Kidney epithelial cell (primary cell): Measurements from ENCODE around the gene CIC. TPM values are rescaled to one million over a fixed set of nuclear protein-coding genes. Genes with fewer than 3 reads are reported as not detected.
A peak's percentile ranks its signal among the peaks of the same experiment; 100 is the strongest.

Experiments
- DNase-seq: peaks from one replicate; pipeline ENCODE4 v3.0.0-alpha.2; 2010; ENCODE audit warnings: low read depth
- H3K27me3 ChIP-seq: 2 replicates; pipeline ENCODE4 v1.6.0; 2011; ENCODE audit warnings: low read length; ENCODE audit not compliant: control insufficient read depth, insufficient read depth
- H3K36me3 ChIP-seq: 2 replicates; pipeline ENCODE4 v1.5.1; 2011; ENCODE audit warnings: low read length; ENCODE audit not compliant: control insufficient read depth, insufficient read depth
- H3K4me3 ChIP-seq: 2 replicates; pipeline ENCODE4 v1.5.1; 2011; ENCODE audit warnings: low read depth, mild to moderate bottlenecking, control low read depth, low read length
- CTCF ChIP-seq: IDR thresholded peaks from 2 replicates; pipeline ENCODE4 v1.5.1; 2011; ENCODE audit warnings: mild to moderate bottlenecking, moderate library complexity, low read length, control low read depth, inconsistent platforms; ENCODE audit not compliant: insufficient read depth, poor library complexity, severe bottlenecking
- total RNA-seq: library from RNA; depleted of rRNA; stranded (reverse); fragments of >200 nt; gene quantifications from 2 replicates; pipeline ENCODE4 v1.2.3, GENCODE V29; 2015

CIC gene
- total RNA-seq, 1 donor from 2014 or later, result 41.7 TPM

- DNase-seq, result no peak
- Histone ChIP-seq H3K36me3 (peaks cover 14% of the 10 kb centered on the region), H3K27me3 (no peaks in the 10 kb centered on the region), H3K4me3 (no peak overlapping the region)
- TF ChIP-seq CTCF, result no peak
These were observed 18.7 kb downstream of the CIC start for GRCh38 chr19:42287827-42288107.

DNA sequence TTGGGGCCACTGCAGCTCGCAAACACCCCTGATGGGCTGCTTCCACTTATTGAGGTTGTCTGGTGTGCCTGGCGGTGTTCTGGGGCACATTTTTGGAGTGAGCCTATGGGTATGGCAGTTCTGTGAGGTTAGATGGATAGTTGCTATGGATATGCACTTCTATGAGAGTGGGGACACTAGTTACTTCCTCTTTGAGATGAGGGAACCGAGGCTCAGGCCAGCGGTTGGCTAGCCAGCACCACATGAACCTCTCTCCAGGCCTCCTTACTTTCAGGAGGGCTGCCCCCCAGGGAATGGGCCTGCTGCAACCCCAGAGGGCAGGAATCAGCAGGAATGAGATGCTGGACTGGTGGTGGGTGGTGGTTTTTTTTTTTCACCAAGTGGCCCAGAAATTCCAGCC lies 19.3 kb downstream of the CIC start:
- peaks cover 16% of the 10 kb centered on the region for H3K36me3 ChIP-seq

DNA sequence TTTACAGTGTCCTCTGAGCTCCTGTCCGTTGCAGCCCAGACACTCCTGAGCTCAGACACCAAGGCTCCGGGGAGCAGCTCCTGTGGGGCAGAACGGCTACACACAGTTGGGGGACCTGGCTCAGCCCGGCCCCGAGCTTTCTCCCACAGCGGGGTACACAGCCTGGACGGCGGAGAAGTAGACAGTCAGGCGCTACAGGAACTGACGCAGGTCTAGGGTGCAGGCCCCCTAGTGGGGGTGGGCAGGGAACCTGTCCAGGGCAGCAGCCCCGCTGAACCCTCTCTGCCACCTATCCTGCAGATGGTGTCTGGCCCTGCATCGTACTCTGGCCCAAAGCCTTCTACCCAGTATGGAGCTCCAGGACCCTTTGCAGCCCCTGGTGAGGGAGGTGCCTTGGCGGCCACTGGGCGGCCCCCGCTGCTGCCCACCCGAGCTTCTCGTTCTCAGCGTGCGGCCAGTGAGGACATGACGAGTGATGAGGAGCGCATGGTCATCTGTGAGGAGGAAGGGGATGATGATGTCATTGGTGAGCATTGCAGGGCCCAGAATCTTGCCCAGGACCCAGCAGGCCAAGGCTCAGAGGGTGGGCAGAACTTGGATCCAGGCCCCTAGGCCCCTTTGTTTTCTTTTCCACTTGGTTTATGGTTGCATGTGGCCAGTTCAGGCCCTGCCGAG lies 20.0 kb downstream of the CIC start:
- H3K27me3 ChIP-seq, result no peaks in the 10 kb centered on the region
- TF ChIP-seq CTCF, result no peak
- H3K4me3 ChIP-seq, result no peak overlapping the region
- no peak for DNase-seq
- peaks cover 18% of the 10 kb centered on the region for H3K36me3 ChIP-seq

More for the DNA sequence above, 19.3 kb downstream of the CIC start:
- H3K4me3 ChIP-seq, result no peak overlapping the region
- no peak for TF ChIP-seq CTCF
- no peaks in the 10 kb centered on the region for H3K27me3 ChIP-seq
- no peak for DNase-seq

DNA sequence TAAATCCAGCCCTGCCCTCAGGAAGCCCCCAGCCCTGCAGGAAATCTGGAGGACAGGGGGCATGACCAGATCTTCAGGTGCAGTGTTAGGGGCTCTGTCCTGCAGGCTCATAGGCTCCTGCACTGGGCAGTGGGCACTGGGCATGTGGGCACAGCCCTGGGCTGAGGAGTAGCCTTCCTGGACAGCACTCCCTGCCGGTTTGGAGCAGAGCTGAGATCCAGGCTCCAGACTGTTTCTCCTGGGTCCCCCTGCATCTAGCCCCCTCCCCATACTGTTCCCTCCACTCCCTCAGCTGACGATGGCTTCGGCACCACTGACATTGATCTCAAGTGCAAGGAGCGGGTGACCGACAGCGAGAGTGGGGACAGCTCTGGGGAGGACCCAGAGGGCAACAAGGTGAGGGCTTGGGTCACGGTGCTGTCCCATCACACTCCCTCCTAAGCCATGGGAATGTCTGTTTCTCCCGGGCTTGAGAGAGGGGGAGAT lies 20.5 kb downstream of the CIC start:
- Histone ChIP-seq H3K36me3 (peaks cover 18% of the 10 kb centered on the region), H3K4me3 (no peak overlapping the region), H3K27me3 (no peaks in the 10 kb centered on the region)
- no peak for TF ChIP-seq CTCF
- no peak for DNase-seq

DNA sequence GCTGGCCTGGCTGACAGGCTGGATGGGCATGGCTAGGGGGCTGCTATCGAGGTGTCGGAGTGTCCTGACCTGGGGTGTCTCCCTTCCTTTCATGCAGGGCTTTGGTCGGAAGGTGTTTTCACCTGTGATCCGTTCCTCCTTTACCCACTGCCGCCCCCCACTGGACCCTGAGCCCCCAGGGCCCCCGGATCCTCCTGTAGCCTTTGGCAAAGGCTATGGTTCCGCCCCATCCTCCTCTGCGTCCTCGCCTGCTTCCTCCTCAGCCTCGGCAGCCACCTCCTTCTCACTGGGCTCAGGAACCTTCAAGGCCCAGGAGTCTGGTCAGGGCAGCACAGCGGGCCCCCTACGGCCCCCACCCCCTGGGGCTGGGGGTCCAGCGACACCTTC lies 21.1 kb downstream of the CIC start:
- no peaks in the 10 kb centered on the region for H3K27me3 ChIP-seq
- DNase-seq, result no peak
- H3K4me3 ChIP-seq, result no peak overlapping the region
- peaks cover 18% of the 10 kb centered on the region for H3K36me3 ChIP-seq
- no peak for TF ChIP-seq CTCF

GRCh38 chr19:42290523-42291434 lies 21.7 kb downstream of the CIC start:
- Histone ChIP-seq H3K27me3 (no peaks in the 10 kb centered on the region), H3K36me3 (peaks cover 18% of the 10 kb centered on the region), H3K4me3 (no peak overlapping the region)
- TF ChIP-seq CTCF, result peak; percentile 78
- DNase-seq, result no peak
